Left kidney (tissue), 8 donors: ENCODE measurements around the gene SEC24A. TPM values are rescaled to one million over a fixed set of nuclear protein-coding genes. Genes with fewer than 3 reads are reported as not detected.
"Not testable (repeated sequence)": the region's sequence is repeated elsewhere in the genome, so short reads cannot be mapped to it uniquely, and the experiment has no call there.

Experiments
- DNase-seq: peaks from one replicate; pipeline ENCODE4 v3.0.0-alpha.2; 2013
- long read RNA-seq, 8 donors: transcript quantifications; one replicate each; lab custom pipeline, GENCODE V29; 2026
- polyA plus RNA-seq: library from polyadenylated mRNA; unstranded; fragments of 120-200 nt; gene quantifications from one replicate; pipeline ENCODE4 v1.2.1, GENCODE V29; 2013; ENCODE audit not compliant: insufficient read length

The SEC24A gene
- polyA plus RNA-seq = 23.7 TPM
- long read RNA-seq, donor 1, partial matches to known transcripts = 0 of 1 reads
- long read RNA-seq, donor 1, other reads (novel, unspliced or antisense) = 0 of 1 reads
- long read RNA-seq, donor 2, full-length matches to known transcripts = 1 of 1 reads
- long read RNA-seq, donor 2, partial matches to known transcripts = 0 of 1 reads
- long read RNA-seq, donor 2, other reads (novel, unspliced or antisense) = 0 of 1 reads
- long read RNA-seq, donor 3 = 0 reads
- long read RNA-seq, donor 4 = 0 reads
- long read RNA-seq, donor 5 = 0 reads
- long read RNA-seq, donor 6, full-length matches to known transcripts = 1 of 1 reads
- long read RNA-seq, donor 6, partial matches to known transcripts = 0 of 1 reads
- long read RNA-seq, donor 6, other reads (novel, unspliced or antisense) = 0 of 1 reads
- long read RNA-seq, donor 7, partial matches to known transcripts = 6 of 6 reads
- long read RNA-seq, donor 7, other reads (novel, unspliced or antisense) = 0 of 6 reads
- long read RNA-seq, donor 8 = 0 reads

DNA sequence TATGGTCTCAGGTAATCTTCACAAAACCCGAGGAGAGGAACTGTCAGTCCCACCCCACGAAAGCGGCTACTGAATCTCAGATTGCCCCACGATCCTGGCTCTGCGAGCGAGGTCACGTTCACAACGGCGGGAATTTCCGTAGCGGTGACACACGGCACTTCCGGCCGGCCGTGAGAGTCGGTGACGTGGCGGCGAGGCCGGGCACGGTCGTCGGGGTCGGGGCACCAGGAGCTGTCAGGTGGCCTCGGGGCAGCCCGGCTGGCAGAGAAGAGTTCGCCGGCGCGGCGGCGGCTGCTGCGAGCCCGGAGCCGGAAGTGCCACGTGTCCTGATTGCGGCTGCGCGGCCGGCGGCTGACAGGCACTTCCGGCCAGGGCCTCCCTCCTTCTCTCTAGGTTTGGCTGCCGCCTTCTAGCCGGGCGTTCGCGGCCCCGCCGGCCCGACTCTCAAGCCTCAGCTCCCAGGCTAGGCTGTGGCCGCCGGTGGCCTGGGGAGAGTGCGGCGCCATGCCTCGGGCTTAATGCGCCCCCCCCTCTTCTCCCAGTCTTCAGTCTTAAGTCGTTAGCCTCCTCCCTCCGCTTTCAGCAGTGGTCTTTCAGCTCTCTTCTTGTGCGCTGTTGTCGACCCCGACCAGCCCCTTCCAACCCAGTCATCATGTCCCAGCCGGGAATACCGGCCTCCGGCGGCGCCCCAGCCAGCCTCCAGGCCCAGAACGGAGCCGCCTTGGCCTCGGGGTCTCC lies at the start of gene SEC24A:
SEC24A (plus strand) TSS at position 361 of the 738 bp plus-strand sequence; CDS start at position 653, 292 bp downstream.
- peak; percentile 76 for DNase-seq

DNA sequence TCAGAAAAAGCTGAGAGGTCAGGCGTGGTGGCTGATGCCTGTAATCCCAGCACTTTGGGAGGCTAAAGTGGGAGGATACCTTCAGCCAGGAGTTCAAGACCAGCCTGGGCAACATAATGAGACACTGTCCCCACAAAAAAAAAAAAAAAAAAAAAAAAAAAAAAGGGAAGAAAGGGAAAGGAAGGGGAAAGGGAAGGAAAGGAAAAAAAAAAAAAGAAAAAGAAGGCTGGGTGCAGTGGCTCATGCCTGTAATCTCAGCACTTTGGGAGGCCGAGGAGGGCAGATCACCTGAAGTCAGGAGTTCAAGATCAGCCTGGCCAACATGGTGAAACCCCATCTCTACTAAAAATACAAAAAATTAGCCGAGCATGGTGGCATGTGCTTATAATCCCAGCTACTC lies 48.8 kb upstream of the SEC24A start:
- not testable (repeated sequence) for DNase-seq

DNA sequence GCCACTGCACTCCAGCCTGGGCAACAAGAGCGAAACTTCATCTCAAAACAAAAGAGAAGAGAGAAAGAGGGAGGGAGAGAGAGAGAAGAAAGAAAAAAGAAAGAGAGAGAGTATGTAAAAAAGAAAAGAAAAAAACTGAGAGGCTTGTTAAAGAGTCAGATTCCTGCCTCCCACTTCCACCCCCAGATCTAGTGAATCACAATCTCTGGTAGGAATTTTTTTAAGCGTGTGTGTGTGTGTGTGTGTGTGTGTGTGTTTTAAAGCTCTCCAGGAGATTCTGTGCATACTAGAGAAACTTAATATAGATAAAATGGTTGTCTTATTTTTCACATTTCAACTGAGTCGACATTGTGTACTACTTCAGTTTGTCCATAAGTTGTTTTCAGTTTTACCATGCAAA lies 48.0 kb upstream of the SEC24A start:
- DNase-seq = no peak

DNA sequence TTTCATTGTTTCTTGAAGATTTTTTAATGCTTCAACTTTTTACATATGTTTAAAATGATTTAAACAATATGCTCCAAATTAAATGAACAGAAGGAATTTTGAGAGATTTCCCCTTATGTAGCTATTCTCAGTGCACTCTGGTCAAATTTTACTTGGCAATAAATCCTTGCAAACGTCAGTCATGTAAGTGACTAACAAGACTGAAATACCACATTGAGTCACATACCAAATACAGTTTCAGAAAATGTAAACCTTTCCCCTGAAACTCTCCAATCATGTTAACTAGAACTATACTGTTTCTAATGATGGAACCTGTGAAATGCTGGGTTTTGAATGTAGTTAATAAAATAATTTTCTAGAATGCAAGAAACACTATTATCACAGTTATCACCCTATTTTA lies 45.5 kb upstream of the SEC24A start:
- DNase-seq = no peak

DNA sequence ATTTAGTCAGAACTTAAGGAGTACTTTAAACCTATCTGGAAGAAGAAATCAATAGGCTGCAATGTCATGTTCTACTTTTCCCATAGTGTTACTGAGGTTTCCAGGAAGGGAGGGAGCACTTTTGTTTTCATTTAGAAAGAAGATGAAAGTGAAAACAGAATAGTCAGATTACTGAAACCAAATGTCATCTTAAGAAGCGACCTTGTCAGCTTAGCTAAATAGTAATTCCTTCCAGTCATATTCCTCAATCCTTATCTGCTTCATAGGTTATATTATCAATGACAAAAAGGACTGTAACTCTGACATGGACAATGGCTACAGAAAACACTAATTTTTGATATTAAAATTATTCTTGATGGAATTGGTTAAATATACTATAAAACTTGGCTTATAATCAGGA lies 43.7 kb upstream of the SEC24A start:
- no peak for DNase-seq

DNA sequence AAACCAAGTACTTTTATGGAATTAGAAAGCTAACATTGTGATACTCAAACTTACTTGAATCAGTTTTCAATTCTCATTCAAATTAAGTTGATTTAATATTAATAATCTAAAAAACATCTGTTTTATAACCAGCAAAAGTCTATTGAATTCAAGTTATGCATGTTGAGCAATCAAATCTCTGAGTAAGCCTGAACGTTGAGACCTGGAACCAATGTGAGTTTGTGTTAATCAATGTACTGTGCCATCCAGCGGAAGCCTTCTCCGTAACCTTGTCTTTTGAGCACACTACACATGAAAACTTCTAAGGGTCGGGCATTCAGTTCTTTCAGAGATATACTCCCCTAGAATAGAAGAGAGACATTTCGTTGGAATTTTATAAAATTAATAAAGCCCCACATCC lies 41.9 kb upstream of the SEC24A start:
- DNase-seq = no peak

- no peak for DNase-seq
Observed at GRCh38 chr5:134608555-134608954, 40.0 kb upstream of the SEC24A start.

GRCh38 chr5:134609232-134609851 lies 39.2 kb upstream of the SEC24A start:
- no peak for DNase-seq

DNA sequence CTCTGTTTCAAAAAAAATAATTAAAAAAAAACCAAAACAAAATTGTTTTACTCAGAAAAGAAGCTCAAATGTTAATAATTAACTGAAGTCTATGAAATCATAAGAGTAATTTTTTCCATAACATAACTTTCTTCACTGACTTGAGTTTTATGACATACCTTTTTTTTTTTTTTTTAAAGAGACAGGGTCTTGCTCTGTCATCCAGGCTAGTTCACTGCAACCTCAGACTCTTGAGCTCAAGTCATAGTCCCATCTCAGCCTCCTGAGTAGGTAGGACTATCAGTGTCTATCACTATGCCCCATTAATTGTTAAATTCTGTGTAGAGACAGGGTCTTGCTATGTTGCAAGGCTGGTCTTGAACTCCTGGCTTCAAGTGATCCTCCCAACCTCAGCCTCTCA lies 37.9 kb upstream of the SEC24A start:
- no peak for DNase-seq

GRCh38 chr5:134611515-134611914 lies 37.1 kb upstream of the SEC24A start:
- DNase-seq = no peak

GRCh38 chr5:134614450-134615085 lies 34.0 kb upstream of the SEC24A start:
- DNase-seq = no peak

GRCh38 chr5:134620634-134621033 lies 28.0 kb upstream of the SEC24A start:
- DNase-seq = no peak

- no peak for DNase-seq
Observed at GRCh38 chr5:134625559-134625958, 23.0 kb upstream of the SEC24A start.

- DNase-seq = no peak
Observed at GRCh38 chr5:134626369-134627014, 22.1 kb upstream of the SEC24A start.

GRCh38 chr5:134634227-134634626 lies 14.4 kb upstream of the SEC24A start:
- no peak for DNase-seq

GRCh38 chr5:134635366-134635765 lies 13.2 kb upstream of the SEC24A start:
- not testable (repeated sequence) for DNase-seq

DNA sequence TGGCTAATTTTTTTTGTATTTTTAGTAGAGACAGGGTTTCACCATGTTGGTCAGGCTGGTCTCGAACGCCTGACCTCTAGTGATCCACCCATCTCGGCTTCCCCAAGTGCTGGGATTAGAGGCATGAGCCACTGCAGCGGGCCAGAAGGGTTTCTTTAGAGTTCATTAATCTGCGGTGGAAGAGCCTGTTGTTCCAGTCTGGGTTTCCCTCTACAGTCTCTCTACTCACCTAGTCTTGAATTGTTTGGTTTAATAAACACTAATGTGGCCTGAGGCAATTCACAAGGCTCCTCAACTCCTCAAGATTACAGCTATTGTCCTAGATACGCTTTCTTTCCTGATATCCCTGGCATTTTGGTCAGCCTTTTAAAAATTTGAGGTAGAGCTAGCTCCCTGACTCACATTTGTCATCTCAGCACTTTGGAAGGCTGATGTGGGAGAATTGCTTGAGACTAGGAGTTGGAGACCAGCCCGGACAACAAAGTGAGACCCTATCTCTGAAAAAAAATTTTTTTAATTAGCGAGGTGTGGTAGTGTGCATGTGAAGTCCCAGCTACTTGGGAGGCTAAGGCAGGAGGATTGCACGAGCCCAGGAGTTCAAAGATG lies 11.4 kb upstream of the SEC24A start:
- DNase-seq = no peak

GRCh38 chr5:134638760-134639201 lies 9.8 kb upstream of the SEC24A start:
- DNase-seq = no peak

- no peak for DNase-seq
Observed at GRCh38 chr5:134642931-134643530, 5.6 kb upstream of the SEC24A start.

DNA sequence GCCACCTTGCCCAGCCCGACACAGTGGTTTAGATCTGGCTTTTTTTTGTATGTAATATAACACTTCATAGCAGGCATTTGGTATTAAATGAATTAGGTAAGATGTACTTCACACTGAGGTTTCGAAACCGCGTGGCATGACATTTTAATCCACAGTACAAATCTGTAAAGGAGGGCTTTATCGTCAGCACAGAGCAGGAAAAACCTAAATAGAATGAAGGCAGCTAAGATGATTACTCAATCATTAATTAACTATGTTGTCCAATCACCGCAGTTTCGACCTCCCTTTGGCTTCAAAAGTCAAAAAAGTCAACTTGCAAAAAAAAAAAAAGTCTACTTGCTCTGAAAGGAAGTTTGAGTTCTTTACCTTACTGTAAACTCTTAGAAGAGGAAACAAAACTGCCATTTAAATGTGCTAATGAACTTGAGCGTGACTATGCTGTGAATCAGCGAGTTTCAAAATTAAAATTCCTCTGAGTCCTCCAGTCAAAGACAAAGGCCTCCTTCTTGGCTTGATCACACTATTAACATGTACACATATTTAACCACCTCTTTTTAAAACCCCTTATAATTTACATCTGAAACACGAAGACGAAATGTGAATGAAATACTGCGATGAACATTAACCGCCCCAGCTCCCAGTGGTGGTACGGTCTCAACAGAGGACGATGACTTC lies 698 bp upstream of the SEC24A start:
- no peak for DNase-seq
